MM.1S (cell line): ENCODE measurements around the gene LTBP1.
"Not testable (repeated sequence)": the region's sequence is repeated elsewhere in the genome, so short reads cannot be mapped to it uniquely, and the experiment has no call there.

ENCODE experiments used
- DNase-seq: peaks from one replicate; pipeline ENCODE4 v3.0.0-alpha.2; 2015
- H2AFZ ChIP-seq: fragments of 300-600 bp; sonication (generic); 2 replicates; pipeline ENCODE4 v1.6.0; 2016; ENCODE audit warnings: antibody characterized with exemption, low read length
- H3F3A ChIP-seq: fragments of 300-600 bp; sonication (generic); 2 replicates; pipeline ENCODE4 v1.6.1; 2016; ENCODE audit warnings: mild to moderate bottlenecking, antibody characterized with exemption, low read length, moderate library complexity, mixed read lengths; ENCODE audit not compliant: insufficient read depth
- H3K27ac ChIP-seq: fragments of 300-600 bp; sonication (generic); 2 replicates; pipeline ENCODE4 v1.5.1; 2016; ENCODE audit warnings: mild to moderate bottlenecking, low read length
- H3K27me3 ChIP-seq: fragments of 300-600 bp; sonication (generic); replicated peaks from 2 replicates; pipeline ENCODE4 v1.6.0; 2016; ENCODE audit warnings: low read length; ENCODE audit not compliant: insufficient read depth
- H3K36me3 ChIP-seq: fragments of 300-600 bp; sonication (generic); replicated peaks from 2 replicates; pipeline ENCODE4 v1.6.1; 2016; ENCODE audit warnings: mild to moderate bottlenecking, low read length, mixed read lengths; ENCODE audit not compliant: insufficient read depth
- H3K4me1 ChIP-seq: fragments of 300-600 bp; sonication (generic); 2 replicates; pipeline ENCODE4 v1.6.1; 2016; ENCODE audit warnings: low read length, mixed read lengths
- H3K4me2 ChIP-seq: fragments of 300-600 bp; sonication (generic); 2 replicates; pipeline ENCODE4 v1.6.0; 2016; ENCODE audit warnings: low read depth, low read length
- H3K4me3 ChIP-seq: fragments of 300-600 bp; sonication (generic); 2 replicates; pipeline ENCODE4 v1.5.1; 2016; ENCODE audit warnings: low read length, mixed read lengths
- H3K79me2 ChIP-seq: fragments of 300-600 bp; sonication (generic); 2 replicates; pipeline ENCODE4 v1.6.1; 2016; ENCODE audit warnings: mixed run types, low read length, mixed read lengths
- H3K9ac ChIP-seq: fragments of 300-600 bp; sonication (generic); 2 replicates; pipeline ENCODE4 v1.6.1; 2016; ENCODE audit warnings: low read length, mixed read lengths
- H3K9me2 ChIP-seq: fragments of 300-600 bp; sonication (generic); replicated peaks from 2 replicates; pipeline ENCODE4 v1.6.1; 2016; ENCODE audit warnings: mild to moderate bottlenecking, low read length, mixed read lengths; ENCODE audit not compliant: insufficient read depth
- H3K9me3 ChIP-seq: fragments of 300-600 bp; sonication (generic); replicated peaks from 2 replicates; pipeline ENCODE4 v1.6.1; 2016; ENCODE audit warnings: mild to moderate bottlenecking, low read length, mixed read lengths; ENCODE audit not compliant: insufficient read depth
- H4K20me1 ChIP-seq: fragments of 300-600 bp; sonication (generic); 2 replicates; pipeline ENCODE4 v1.6.1; 2016; ENCODE audit warnings: mild to moderate bottlenecking, low read length, moderate library complexity, mixed read lengths; ENCODE audit not compliant: insufficient read depth
- EZH2 ChIP-seq: fragments of 300-600 bp; sonication (generic); optimal IDR thresholded peaks from 2 replicates; pipeline ENCODE3; 2017; ENCODE audit warnings: low read depth, mild to moderate bottlenecking, antibody characterized with exemption, low read length, mixed read lengths
- EZH2phosphoT487 ChIP-seq: fragments of 300-600 bp; sonication (generic); IDR thresholded peaks from 2 replicates; pipeline ENCODE4 v1.6.1; 2018; ENCODE audit warnings: antibody characterized with exemption, low read length
- TF ChIP-seq, protein P1 (sequence below): fragments of 300-600 bp; sonication (generic); IDR thresholded peaks from 2 replicates; pipeline ENCODE4 v1.5.1; 2016; ENCODE audit warnings: antibody characterized with exemption, low read length, mixed read lengths

The LTBP1 gene

DNA sequence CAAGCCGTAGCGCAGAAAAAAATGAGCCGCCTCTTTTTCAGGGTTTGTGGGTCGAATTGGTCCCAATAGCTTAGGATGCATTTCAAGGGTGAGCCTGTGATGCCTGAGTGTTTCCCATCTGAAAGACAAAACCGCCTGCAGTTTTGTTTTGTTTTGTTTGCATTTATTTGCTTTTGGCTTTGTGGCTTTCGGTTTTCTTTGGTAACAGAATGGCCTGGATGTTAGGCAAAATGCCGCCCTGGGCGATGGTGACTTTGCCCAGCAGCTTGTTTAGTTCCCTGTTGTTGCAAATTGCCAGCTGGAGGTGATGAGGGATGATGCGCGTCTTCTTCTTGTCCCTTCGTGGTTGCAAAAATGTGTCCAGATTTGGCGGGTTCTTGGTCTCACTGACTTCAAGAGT, 109.4 kb downstream of the LTBP1 start:
- no peak overlapping the region for H2AFZ ChIP-seq
- no peak for DNase-seq
- no peaks in the 10 kb centered on the region for H4K20me1 ChIP-seq
- no peaks in the 10 kb centered on the region for H3K27me3 ChIP-seq
- H3F3A ChIP-seq = no peaks in the 10 kb centered on the region
- H3K36me3 ChIP-seq = no peaks in the 10 kb centered on the region
- TF ChIP-seq EZH2phosphoT487 (no peak), EZH2 (no peak)
- TF ChIP-seq, protein P1, sequence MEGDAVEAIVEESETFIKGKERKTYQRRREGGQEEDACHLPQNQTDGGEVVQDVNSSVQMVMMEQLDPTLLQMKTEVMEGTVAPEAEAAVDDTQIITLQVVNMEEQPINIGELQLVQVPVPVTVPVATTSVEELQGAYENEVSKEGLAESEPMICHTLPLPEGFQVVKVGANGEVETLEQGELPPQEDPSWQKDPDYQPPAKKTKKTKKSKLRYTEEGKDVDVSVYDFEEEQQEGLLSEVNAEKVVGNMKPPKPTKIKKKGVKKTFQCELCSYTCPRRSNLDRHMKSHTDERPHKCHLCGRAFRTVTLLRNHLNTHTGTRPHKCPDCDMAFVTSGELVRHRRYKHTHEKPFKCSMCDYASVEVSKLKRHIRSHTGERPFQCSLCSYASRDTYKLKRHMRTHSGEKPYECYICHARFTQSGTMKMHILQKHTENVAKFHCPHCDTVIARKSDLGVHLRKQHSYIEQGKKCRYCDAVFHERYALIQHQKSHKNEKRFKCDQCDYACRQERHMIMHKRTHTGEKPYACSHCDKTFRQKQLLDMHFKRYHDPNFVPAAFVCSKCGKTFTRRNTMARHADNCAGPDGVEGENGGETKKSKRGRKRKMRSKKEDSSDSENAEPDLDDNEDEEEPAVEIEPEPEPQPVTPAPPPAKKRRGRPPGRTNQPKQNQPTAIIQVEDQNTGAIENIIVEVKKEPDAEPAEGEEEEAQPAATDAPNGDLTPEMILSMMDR = no peak
- H3K9me2 ChIP-seq = no peaks in the 10 kb centered on the region
- H3K4me3 ChIP-seq = no peak overlapping the region
- H3K4me2 ChIP-seq = no peak overlapping the region
- H3K27ac ChIP-seq = no peak overlapping the region
- no peak overlapping the region for H3K9ac ChIP-seq
- no peaks in the 10 kb centered on the region for H3K9me3 ChIP-seq
- no peaks in the 10 kb centered on the region for H3K79me2 ChIP-seq
- H3K4me1 ChIP-seq = no peaks in the 10 kb centered on the region

DNA sequence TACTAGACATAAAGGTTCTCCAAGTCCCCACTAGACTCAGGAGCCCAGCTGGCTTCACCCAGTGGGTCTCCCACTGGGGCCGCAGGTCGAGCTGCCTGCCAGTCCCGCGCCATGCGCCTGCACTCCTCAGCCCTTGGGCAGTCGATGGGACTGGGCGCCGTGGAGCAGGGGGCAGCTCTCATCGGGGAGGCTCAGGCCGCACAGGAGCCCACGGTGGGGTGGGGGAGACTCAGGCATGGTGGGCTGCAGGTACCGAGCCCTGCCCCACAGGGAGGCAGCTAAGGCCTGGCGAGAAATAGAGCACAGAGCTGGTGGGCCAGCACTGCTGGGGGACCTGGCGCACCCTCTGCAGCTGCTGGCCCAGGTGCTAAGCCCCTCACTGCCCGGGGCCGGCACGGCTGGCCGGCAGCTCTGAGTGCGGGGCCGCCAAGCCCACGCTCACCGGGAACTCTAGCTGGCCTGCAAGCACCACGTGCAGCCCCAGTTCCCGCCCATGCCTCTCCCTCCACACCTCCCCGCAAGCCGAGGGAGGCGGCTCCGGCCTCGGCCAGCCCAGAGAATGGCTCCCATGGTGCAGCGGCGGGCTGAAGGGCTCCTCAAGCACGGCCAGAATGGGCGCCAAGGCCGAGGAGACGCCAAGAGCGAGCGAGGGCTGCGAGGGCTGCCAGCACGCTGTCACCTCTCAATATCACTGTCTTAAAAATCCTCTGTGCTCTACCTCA, 110.7 kb downstream of the LTBP1 start:
- not testable (repeated sequence) for H3K27me3 ChIP-seq, H3K9me2 ChIP-seq, H3K79me2 ChIP-seq, DNase-seq, H3F3A ChIP-seq, H3K9me3 ChIP-seq, H4K20me1 ChIP-seq, H3K27ac ChIP-seq, H3K4me2 ChIP-seq, H3K9ac ChIP-seq, H3K4me3 ChIP-seq, H3K4me1 ChIP-seq, H3K36me3 ChIP-seq, H2AFZ ChIP-seq

DNA sequence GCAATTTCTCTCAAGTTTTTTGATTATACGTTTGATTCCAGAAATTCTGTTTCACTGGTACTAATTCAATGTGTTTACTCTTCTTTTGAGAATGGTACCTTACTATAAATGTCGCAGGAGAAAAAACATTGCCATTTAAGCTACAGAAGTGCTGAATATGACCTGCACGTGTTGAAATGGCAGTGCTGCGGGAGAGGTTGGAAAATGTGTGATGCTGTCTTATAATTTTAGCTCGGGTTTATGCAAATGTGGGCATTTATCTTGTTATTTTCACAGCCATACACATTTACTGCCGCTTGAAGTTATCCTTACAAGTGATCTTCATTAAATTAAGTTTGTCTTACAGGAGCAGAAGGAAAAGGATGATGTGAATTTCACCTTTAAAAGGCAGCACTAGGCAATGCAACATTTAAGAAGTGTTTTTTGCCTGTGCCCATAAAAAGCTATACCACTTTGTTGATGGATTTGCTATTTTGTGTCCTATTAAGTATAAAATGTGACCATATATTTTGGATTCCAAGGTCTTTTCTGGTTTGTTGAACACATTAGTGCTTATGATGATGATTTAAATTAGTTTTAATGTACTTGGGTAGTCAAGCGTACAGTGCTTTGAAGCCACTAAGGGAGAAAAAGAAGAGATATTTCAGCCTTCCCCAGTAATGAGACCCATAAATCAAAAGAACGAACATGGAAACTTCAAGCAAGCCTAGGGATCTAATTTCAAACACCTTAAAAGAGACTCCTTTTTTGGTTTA, 112.1 kb downstream of the LTBP1 start:
- Histone ChIP-seq H3K27ac (no peak overlapping the region), H3K4me1 (no peaks in the 10 kb centered on the region), H3K9me2 (no peaks in the 10 kb centered on the region), H3K36me3 (no peaks in the 10 kb centered on the region), H3K4me3 (no peak overlapping the region), H3K4me2 (no peak overlapping the region), H4K20me1 (no peaks in the 10 kb centered on the region), H3K9me3 (no peaks in the 10 kb centered on the region), H3F3A (no peaks in the 10 kb centered on the region), H3K27me3 (no peaks in the 10 kb centered on the region), H3K79me2 (no peaks in the 10 kb centered on the region), H2AFZ (no peak overlapping the region), H3K9ac (no peak overlapping the region)
- no peak for TF ChIP-seq EZH2
- TF ChIP-seq, protein P1 = no peak
- no peak for TF ChIP-seq EZH2phosphoT487
- DNase-seq = no peak
